SKM-1 (cell line): ENCODE data around the gene GLMN.
"Not testable (repeated sequence)": the region's sequence is repeated elsewhere in the genome, so short reads cannot be mapped to it uniquely, and the experiment has no call there.

ENCODE experiments used
- DNase-seq: peaks from one replicate; lab custom pipeline; 2025; ENCODE audit not compliant: unreplicated experiment; lab: John Stamatoyannopoulos, UW

GLMN gene

DNA sequence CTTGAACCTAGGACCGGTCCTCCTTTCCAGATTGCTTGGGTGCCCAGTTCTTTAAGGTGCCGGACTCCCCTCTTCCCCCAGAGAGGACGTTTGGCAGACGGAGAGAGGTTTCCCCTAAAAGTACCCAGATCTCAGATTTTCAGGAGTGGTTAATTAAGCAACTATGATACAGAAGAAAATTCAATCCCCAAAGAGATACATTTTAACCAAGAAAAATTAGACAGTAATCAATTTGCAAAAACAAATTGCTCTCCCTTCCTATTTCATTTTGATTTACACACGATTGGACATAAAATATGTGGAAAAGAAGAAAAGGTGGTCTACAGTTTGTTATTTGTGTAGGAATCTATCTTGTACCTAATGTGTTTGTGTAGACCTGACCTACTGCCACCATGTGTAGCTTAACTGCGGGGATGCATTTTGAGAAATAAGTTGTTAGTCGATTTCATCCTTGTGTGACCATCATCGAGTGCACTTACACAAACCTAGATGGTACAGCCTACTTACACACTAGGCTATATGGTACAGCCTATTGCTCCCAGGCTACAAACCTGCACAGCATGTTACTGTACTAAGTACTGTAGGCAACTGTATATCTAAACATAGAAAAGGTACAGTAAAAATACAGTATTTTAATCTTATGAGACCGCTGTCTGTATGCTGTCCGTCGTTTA lies 827 bp upstream of the GLMN start:
- no peak for DNase-seq

DNA sequence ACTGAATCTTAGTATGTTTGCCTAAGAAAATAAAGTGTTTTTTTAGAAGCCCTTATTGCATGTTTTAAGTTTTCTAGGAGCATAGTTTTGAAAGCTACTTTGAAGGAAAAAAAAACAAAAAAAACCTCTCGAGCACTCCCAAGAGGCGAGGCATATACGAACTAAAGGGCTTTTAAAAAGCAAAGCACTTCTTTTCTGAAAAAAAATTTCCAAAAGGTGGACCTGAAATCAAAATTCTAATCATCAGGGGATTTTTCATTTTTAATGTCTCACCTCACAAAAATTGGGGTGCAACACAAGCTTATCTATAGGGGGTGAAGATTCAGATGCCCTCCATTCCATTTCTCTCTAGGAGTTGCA lies 594 bp downstream of the GLMN start:
- no peak for DNase-seq

DNA sequence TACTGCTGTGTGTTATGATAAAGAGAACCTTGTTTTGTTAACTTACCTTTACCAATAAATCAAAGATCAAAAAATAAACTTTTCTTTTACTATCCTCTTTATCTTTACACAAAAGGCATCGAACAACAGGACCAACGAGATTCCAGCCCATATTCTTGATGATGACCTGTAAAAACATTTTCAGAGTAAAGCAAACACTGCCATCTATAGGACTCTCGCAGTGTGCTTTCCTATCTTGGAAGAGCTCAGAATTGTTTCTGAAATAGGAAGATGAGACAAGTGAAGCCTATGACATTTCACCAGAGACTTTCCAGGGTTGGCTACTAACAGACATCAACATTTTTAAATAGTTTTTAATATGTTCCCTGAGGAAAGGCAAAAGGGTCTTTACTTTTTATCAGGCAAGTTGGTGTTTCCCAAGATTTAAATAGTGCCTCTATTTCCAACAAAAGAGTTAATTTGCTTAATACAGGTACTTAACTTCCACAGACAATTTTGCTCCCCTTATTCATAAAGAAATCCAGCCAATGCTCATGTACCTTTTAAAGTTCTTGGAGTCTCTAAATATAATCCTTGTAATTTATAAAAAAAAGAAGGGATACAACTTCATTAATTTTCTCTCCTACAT lies 7.3 kb downstream of the GLMN start:
- peak; percentile 49 for DNase-seq

DNA sequence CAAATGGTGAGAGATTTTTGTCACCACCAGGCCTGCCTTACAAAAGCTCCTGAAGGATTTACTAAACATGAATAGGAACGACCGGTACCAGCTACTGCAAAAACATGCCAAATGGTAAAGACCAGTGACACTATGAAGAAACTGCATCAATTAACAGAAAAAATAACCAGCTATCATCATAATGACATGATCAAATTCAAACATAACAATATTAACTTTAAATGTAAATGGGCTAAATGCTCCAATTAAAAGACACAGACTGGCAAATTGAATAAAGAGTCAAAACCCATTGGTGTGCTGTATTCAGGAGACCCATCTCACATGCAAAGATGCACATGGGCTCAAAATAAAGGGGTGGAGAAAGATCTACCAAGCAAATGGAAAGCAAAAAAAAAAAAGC lies 17.4 kb downstream of the GLMN start:
- not testable (repeated sequence) for DNase-seq

DNA sequence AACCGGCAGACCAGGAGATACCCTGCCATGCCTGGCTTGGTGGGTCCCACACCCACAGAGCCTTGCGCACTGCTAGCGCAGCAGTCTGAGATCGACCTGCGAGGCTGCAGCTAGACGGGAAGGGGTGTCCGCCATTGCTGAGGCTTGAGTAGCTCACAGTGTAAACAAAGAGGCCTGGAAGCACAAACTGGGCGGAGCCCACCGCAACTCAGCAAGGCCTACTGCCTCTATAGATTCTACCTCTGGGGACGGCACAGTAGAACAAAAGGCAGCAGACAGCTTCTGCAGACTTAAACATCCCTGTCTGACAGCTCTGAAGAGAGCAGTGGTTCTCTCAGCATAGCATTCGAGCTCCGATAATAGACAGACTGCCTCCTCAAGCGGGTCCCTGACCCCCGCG lies 19.0 kb downstream of the GLMN start:
- DNase-seq: not testable (repeated sequence)

DNA sequence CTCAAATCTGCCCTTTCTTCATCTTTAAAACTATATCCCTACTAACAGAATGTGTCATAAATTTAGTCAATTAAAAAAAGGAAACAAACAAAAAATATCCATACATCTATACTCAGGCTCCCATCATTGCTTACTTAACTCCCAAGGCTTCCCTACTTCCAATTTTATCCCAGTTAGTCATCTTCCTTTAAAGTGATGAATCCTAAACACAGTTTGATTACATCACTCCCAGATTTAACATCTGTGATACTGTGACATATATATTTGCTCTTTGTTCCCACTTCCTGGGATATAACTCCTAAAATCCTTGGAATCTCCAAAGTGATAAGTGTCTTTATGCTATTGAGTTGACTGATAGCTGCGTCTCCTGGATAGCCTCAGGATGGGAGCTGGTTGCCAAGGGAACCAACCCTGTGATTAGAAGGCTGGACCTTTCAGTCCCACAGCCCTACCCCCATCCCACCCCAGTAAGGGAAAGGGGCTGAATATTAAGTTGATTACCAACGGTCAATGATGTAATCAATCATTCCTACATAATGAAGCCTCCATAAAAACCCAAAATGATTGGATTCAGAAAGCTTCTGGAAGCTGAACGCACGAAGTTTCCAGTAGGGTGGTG lies 21.6 kb downstream of the GLMN start:
- no peak for DNase-seq

DNA sequence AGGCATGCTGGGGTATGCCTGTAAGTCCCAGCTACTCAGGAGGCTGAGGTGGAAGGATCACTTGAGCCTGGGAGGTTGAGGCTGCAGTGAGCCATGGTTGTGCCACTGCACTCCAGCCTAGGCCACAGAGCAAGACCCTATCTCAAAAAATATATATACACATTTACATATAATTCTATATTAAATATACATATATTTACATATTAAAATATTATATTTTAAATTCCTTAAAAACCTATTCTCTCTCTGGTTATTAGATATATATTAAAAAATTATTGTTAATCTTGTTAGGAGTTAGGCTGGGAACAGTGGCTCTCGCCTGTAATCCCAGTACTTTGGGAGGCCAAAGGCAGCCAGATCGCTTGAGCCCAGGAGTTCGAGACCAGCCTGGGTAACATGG lies 22.7 kb downstream of the GLMN start:
- no peak for DNase-seq

DNA sequence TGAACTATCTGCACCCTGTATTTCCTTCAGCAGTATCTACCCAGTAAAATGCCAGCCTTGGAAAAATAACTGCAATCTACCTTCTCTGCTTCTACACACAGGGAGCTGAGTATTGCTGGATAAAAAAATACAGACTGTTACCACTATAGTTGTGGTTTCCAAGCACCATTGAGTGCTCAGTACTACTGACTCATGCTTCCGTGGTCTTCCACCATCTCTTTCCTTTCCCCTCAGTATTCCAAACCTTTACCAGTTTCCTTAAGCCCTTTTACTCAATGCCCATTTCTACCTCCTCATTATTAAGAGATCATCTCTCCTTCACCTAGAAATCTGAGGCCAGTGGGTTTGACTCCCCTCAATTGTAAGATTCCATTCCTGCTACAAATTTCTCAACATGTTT lies 23.8 kb downstream of the GLMN start:
- no peak for DNase-seq

DNA sequence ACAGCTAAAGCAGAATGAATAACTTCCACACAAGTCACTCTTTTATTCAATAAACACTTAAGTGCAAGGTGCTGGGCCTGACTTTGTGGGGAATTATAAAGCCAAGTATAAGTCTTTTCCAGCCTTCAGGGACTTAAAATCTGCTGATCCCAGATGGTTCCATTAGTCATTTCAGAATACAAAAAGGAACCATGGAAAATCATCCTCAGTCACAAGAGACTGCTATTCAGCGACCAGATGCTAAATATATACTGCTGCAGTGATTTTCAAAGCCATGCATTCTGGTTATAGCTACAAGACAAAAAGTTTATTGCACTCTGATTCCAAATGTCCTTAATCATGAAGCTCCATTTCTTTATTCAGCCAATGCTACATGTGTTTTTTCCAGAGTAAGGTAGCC lies 25.7 kb downstream of the GLMN start:
- no peak for DNase-seq

DNA sequence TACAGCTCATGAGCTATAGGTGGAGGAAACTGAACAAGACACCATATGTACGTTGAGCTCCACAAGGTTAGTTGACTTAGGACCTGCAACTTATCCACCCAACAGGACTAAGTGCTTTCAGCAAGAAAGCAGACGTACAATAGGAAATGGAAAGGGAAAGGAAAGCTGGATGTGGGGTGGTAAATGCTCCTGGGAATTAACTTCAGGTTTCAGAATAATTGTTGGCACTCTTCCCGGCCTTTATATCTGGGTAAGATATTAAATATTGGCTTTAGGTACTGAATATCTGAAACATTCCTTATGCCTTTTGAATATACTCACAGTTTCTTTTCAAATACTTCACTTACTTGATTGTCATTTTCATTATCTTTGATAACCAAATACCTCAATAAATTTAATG lies 36.3 kb downstream of the GLMN start:
- no peak for DNase-seq

DNA sequence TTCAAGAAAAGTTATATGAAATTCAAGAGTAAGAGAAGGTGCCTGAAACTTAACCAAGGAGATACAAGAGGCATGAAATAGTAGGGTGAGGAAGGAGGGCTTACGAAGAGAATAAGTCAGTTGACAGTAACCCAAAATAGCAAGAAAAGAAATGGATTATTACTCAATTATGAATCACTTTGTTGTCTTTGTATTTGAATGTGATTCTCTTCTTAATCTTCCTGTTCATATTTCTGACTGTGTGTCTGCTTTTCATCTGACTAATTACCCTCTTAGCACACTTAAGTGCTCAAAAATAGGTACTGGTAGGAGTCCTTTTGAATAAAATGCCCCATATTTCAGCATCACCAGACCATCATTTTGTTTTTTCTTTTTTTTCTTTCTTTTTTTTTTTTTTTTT lies 39.4 kb downstream of the GLMN start:
- no peak for DNase-seq

DNA sequence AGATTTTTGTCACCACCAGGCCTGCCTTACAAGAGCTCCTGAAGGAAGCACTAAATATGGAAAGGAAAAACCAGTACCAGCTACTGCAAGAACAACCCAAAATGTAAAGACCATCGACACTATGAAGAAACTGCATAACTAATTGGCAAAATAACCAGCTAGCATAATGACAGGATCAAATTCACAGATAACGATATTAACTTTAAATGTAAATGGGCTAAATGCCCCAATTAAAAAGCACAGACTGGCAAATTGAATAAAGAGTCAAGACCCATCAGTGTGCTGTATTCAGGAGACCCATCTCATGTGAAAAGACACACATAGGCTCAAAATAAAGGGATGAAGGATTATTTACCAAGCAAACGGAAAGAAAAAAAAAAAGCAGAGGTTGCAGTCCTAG lies 44.1 kb downstream of the GLMN start:
- not testable (repeated sequence) for DNase-seq

DNA sequence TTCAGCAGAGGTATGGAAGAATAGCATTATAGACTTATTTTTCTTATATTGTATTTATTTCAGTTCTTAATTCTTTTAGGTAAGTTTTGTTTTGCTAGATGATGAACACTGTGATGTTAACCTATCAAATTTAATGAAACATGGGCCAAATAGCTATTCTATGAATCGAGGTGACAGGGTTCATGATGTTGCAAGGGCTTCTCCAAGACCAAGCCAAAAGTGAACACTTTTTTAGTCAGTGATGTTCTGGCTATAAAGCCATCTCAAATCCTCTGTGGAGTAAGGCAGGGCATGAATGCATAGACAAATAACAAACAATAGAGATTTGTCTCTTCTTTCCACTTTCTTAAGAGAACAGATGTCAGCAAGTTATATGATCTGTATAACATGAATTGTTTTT lies 54.4 kb downstream of the GLMN start:
- no peak for DNase-seq

DNA sequence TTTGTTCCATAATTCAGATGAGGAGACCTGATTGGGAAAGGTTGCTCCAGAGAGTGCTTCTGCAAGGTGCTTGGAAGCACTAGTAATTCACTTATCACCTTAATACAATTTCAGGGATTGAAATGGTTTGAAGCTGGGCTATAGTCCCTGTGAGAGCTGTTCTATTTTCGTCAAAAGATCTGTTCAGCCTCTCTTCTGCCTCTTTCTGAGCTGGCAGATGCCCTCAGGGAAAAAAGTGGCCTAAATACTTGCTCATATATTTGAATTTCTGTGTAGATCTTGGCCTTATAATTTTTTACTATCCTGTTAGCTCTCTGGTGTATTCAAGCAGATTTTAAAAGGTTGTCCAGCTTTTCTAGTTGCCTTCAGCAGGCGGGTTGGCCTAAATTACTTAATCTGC lies 58.8 kb downstream of the GLMN start:
- DNase-seq: no peak

DNA sequence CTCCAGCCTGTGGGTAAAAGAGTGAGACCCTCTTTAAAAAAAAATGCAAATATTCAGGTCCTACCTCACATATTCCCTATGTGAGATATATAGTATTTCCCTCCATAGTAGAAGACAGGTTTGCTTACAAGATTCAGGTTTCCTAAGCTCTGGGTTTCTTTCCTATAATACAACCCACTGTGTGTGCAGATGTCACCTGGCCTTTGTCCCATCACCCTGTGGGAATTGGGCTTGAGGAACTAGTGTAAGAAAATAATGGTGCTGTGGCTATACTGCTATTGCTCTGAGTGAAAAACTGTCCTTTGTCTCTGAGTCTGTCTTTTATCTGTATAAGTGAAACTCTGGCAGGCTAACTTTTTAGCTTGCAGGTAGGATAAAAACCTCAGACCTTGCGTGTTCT lies 68.1 kb downstream of the GLMN start:
- DNase-seq: no peak

DNA sequence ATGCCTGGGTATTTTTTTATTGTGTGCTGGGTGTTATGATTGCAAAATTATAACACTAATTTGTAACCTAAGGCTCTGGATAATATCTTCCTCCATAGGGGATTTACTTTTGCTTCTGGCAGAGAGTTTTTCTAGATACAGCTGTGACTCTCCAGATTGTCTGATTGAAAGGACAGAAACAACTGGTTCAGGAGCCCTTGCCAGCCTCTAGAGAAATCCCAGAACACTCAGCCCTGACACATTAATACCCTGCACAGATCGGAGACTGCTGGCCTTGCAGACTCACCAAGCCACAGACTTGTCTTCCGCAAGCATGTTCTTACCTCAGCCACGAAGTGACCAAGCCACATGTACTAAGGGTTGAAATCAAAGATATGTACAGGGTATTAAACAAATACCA lies 70.4 kb downstream of the GLMN start:
- DNase-seq: no peak

DNA sequence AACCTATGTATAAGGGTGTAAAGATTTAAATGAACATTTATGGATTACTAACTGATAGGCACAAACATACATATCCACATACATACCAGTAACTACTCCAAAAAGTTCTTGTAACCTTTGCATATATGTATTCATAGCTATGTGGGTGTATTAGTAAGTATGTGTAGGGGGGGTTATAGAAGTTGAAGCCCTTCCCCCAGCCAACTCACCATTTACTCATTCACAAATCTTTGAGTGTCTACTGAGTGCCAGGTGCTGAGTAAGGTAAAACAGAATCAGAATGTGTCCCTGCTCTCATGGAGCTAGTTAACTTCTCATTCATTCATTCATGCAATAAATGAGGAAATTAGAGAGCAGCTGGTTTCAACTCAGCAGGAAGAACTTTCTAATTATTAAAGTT lies 79.8 kb downstream of the GLMN start:
- DNase-seq: no peak

DNA sequence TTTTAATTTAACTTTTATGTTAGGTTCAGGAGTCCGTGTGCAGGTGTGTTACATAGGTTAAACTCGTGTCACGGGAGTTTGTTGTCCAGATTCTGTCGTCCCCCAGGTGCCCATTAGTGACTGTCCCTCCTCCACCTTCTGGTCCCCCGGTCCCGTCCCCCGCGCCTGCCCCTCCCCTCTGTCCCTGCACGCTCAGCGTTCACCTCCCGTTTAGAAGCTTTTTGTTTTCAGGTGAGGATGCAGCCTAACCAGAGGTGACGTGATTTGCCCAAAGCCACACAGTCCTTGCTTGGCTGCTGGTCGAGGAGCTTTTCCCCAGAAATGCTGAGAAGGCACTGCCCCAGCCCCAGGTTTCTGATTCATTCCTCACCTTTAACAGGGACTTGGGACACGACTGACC lies 80.2 kb downstream of the GLMN start:
- no peak for DNase-seq

DNA sequence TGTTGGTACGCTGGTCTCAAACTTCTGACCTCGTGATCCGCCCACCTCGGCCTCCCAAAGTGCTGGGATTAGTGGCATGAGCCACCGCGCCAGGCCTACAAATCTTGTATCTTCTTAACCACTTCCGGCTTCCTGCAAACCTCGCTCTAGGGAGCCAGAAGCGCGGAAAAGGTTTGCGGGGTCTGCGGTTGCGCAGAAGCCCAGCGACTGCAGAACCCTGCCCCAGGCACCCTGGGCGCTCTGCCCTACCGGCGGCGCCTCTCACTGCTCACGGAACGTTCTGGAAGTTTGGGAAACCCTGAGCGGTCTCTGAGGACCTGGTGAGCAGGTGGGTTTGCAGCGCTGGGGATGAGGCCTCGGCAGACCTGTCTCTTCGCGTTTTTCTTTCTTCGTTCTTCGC lies 81.1 kb downstream of the GLMN start, which contains the start of gene C1orf146:
C1orf146 (plus strand) TSS at position 195 of the 400 bp plus-strand sequence. CDS start 13,506 bp downstream, outside the sequence.
- DNase-seq: no peak

DNA sequence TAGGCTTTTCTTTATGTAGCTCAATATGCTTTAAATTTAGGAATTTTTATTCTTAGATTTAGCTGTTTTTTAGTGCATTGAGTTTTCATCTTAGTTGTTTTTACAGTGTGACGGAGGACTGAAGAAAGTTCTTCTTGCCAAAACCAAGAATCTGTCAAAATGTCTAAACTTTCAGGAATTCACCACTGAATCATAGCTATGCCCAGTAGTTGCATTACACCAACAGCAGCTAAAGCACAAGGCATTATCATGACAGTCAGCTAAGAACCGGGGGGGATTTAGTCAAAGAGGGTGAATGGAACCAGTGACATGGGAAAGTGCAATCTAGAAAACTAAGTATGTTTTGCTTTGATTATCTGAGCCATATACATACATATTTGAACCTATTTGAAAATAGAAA lies 87.6 kb downstream of the GLMN start:
- no peak for DNase-seq

DNA sequence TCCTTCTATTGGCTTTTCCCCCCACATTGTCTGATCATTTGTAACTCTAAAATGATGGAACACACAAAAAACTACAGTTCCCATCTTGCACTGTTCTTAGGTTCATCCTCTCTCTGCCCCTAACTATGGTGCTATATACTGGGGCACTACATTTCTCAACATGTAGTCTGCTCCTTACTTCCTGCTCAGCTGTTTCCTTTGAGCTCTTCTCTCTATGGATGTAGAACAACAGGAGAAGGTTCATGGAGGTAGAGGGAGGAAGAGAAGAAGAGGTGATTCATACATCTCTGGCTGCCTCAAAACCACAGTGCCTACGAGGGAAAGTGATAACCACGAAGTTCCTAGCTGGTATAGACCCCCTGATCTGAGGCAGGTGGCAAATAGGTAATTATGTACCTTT lies 88.1 kb downstream of the GLMN start:
- peak; percentile 30 for DNase-seq

DNA sequence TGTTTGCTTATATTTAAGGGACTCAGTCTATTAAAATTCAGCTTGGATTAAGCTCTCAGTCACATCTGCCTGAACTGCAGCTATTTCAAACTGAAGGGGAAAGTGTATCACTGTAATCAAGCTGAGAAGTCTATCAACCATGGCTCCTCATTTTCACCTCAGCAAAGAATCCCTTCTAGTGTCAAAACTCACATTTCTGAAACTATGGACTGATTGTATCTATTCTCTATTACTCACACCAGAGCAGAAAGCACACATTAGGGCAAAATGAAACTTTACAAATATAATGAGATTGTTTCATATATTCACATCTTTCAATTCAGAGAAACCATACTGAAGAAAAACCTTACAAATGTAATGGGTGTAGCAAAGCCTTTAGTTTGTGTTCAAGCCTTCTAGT lies 95.7 kb downstream of the GLMN start:
- DNase-seq: no peak

DNA sequence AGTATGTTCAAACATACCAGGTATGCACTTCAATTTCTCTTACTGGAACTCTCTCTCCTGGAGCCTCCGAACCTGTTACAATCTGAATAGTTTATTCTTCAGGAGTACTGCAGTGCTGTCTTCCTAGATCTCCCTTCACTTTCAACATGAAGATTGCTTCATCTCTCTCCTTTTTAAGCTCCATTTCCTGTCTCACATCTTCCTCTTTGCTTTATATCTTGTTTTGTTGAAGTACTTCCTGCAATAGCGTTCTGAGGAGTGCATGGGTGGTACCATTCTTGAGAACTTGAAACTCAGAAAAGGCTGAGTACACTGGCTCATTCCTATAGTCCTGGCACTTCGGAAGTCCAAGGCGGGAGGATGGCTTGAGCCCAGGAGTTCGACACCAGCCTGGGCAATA lies 96.8 kb downstream of the GLMN start:
- peak; percentile 80 for DNase-seq
